Neural cell (in vitro differentiated cells): ENCODE results near the gene CHD2.

Experiments used
- EP300 ChIP-seq: fragments of 450-650 bp; conservative IDR thresholded peaks from 2 replicates; pipeline ENCODE4 v1.6.1; 2014; ENCODE audit warnings: antibody characterized with exemption, mild to moderate bottlenecking, moderate library complexity; ENCODE audit not compliant: poor library complexity, severe bottlenecking
- RAD21 ChIP-seq: fragments of 450-650 bp; conservative IDR thresholded peaks from 2 replicates; pipeline ENCODE4 v1.6.1; 2014; ENCODE audit warnings: antibody characterized with exemption, mild to moderate bottlenecking, moderate library complexity
- REST ChIP-seq: IDR thresholded peaks from 2 replicates; pipeline ENCODE4 v1.6.1; 2012; ENCODE audit warnings: borderline replicate concordance
- TAF1 ChIP-seq: IDR thresholded peaks from 2 replicates; pipeline ENCODE4 v1.6.1; 2012; ENCODE audit warnings: low read depth
- TF ChIP-seq, protein P1 (sequence below): fragments of 450-650 bp; IDR thresholded peaks from 2 replicates; pipeline ENCODE4 v1.5.1; 2014; ENCODE audit warnings: antibody characterized with exemption, mild to moderate bottlenecking, moderate library complexity; ENCODE audit not compliant: poor library complexity, severe bottlenecking

- TF ChIP-seq TAF1 (no peak), RAD21 (no peak), REST (no peak), EP300 (no peak)
- TF ChIP-seq, protein P1, sequence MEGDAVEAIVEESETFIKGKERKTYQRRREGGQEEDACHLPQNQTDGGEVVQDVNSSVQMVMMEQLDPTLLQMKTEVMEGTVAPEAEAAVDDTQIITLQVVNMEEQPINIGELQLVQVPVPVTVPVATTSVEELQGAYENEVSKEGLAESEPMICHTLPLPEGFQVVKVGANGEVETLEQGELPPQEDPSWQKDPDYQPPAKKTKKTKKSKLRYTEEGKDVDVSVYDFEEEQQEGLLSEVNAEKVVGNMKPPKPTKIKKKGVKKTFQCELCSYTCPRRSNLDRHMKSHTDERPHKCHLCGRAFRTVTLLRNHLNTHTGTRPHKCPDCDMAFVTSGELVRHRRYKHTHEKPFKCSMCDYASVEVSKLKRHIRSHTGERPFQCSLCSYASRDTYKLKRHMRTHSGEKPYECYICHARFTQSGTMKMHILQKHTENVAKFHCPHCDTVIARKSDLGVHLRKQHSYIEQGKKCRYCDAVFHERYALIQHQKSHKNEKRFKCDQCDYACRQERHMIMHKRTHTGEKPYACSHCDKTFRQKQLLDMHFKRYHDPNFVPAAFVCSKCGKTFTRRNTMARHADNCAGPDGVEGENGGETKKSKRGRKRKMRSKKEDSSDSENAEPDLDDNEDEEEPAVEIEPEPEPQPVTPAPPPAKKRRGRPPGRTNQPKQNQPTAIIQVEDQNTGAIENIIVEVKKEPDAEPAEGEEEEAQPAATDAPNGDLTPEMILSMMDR, result no peak
These were observed 28.9 kb downstream of the CHD2 start for GRCh38 chr15:92929002-92929401.
